ENCODE results near the gene TNFRSF21. TPM values are rescaled to one million over a fixed set of nuclear protein-coding genes. Genes with fewer than 3 reads are reported as not detected.

TNFRSF21 gene
- total RNA-seq, 1 experiment from 2014 or later, result 172 TPM

DNA sequence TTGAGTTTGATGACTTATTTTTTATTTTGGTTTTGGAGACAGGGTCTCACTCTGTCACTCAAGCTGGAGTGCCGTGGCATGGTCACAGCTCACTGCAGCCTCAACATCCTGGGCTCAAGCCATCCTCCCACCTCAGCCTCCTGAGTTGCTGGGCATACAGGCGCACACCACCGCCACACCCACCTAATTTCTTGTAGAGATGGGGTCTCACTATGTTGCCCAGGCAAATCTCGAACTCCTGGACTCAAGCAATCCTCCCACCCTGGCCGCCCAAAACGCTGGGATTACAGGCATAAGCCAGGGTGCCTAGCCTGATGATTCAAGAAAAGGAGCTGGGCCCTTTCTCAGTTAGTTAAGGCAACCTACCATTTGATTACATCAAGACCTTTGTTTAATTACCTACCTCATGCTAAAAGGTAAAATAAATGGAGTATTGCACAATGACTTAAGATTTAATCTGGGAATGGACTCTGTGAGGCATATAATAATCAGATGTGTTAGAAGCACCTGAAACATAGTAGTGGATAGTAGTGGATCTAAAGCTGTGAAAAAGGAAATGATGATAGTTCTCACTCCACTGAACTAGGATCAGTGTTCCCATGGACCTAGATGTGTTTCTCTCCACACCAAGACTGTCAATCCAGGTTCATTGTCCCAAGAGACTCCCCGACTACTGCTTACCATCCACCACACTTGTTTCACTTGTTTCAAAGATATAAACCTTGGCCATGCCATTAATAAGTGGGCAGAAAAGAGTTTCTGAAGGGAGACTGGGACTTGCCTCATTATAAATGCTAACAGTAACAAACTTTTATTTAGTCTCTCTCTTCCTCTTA lies 2.1 kb downstream of the TNFRSF21 start:
- H3K4me3 ChIP-seq, result peak overlapping the region; percentile 91
- ChIA-PET CTCF (interaction anchor here (0.5 kb wide), 1 partner anchor 271 kb away, joined by 3 read pairs; no protein-coding TSS in a partner anchor), POLR2A (ENCODE audit: unreplicated experiment) (interaction anchor here (0.6 to 0.9 kb wide), 7 partner anchors 201 to 272 kb away, joined by 3 to 11 read pairs (median 4); no protein-coding TSS in a partner anchor)
- H3K79me2 ChIP-seq (ENCODE audit: low read depth), result peaks cover 80% of the 10 kb centered on the region
- H4K20me1 ChIP-seq (ENCODE audit: insufficient read depth), result peaks cover 62% of the 10 kb centered on the region
- no peak overlapping the region for H2AFZ ChIP-seq
- H3K9me3 ChIP-seq (ENCODE audit: insufficient read depth, low read depth), result peaks cover 7% of the 10 kb centered on the region; the same call in 1 of the 2 replicates
- H3F3A ChIP-seq (ENCODE audit: insufficient read depth, low read depth), result peaks cover 36% of the 10 kb centered on the region
- H3K27ac ChIP-seq, result peak overlapping the region; percentile 90
- peaks cover 61% of the 10 kb centered on the region for H3K36me3 ChIP-seq (ENCODE audit: low read depth)
- no peaks in the 10 kb centered on the region for H3K27me3 ChIP-seq (ENCODE audit: insufficient read depth, low read depth)
- no peak for DNase-seq
- peak overlapping the region; percentile 100 for H3K4me2 ChIP-seq
- H3K4me1 ChIP-seq (replicated peaks; ENCODE audit: insufficient read depth), result peaks cover 52% of the 10 kb centered on the region
- no TSS peak for BruUV-seq (replicated peaks)
- no peaks in the 10 kb centered on the region for H3K9me2 ChIP-seq (ENCODE audit: insufficient read depth)
- intact Hi-C loops (cut with micrococcal nuclease; ENCODE audit: unreplicated experiment), result loop anchor here (2.0 to 10.0 kb wide), 3 partner anchors 65 to 893 kb away; no protein-coding TSS in a partner anchor
- no peak for TF ChIP-seq EZH2 (IDR thresholded peaks at IDR 0.05; ENCODE audit: low read depth)
- TF ChIP-seq, protein P1, sequence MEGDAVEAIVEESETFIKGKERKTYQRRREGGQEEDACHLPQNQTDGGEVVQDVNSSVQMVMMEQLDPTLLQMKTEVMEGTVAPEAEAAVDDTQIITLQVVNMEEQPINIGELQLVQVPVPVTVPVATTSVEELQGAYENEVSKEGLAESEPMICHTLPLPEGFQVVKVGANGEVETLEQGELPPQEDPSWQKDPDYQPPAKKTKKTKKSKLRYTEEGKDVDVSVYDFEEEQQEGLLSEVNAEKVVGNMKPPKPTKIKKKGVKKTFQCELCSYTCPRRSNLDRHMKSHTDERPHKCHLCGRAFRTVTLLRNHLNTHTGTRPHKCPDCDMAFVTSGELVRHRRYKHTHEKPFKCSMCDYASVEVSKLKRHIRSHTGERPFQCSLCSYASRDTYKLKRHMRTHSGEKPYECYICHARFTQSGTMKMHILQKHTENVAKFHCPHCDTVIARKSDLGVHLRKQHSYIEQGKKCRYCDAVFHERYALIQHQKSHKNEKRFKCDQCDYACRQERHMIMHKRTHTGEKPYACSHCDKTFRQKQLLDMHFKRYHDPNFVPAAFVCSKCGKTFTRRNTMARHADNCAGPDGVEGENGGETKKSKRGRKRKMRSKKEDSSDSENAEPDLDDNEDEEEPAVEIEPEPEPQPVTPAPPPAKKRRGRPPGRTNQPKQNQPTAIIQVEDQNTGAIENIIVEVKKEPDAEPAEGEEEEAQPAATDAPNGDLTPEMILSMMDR (conservative IDR thresholded peaks at IDR 0.05), result no peak

DNA sequence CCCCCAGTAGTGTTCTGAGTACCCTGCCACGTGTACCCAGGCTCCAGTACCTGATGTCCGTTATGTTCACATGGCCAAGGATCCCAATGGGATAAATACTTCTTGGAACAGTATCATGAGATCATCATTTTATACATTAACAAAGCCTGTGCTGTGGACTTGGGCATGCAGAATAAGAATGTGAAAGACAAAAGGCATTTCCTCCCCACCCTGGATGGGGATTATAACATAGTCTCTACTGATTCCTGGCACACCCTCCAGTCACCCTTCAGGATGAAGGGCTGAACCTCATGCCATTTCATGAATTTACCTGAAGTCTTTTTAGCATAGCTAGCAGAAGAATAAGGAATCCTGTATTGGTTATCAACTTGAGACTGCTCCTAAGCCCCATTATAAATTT lies 2.8 kb downstream of the TNFRSF21 start:
- Histone ChIP-seq H3K9me3 (ENCODE audit: insufficient read depth, low read depth) (peaks cover 5% of the 10 kb centered on the region; the same call in 1 of the 2 replicates), H3K4me1 (replicated peaks; ENCODE audit: insufficient read depth) (peaks cover 58% of the 10 kb centered on the region), H4K20me1 (ENCODE audit: insufficient read depth) (peaks cover 69% of the 10 kb centered on the region), H3K4me2 (peak overlapping the region; percentile 100), H3K36me3 (ENCODE audit: low read depth) (peaks cover 67% of the 10 kb centered on the region), H3K79me2 (ENCODE audit: low read depth) (peaks cover 87% of the 10 kb centered on the region), H2AFZ (no peak overlapping the region), H3F3A (ENCODE audit: insufficient read depth, low read depth) (peaks cover 41% of the 10 kb centered on the region), H3K27me3 (ENCODE audit: insufficient read depth, low read depth) (no peaks in the 10 kb centered on the region), H3K9me2 (ENCODE audit: insufficient read depth) (no peaks in the 10 kb centered on the region), H3K27ac (peak overlapping the region; percentile 90), H3K4me3 (peak overlapping the region; percentile 91)
- POLR2A ChIA-PET (ENCODE audit: unreplicated experiment), result interaction anchor here (0.9 kb wide), 1 partner anchor 259 kb away, joined by 11 read pairs; no protein-coding TSS in a partner anchor
- DNase-seq, result no peak
- intact Hi-C loops (cut with micrococcal nuclease; ENCODE audit: unreplicated experiment), result loop anchor here (5.0 to 10.0 kb wide), 2 partner anchors 65 to 892 kb away; no protein-coding TSS in a partner anchor
- TF ChIP-seq EZH2 (IDR thresholded peaks at IDR 0.05; ENCODE audit: low read depth), result no peak
- TF ChIP-seq, protein P1 (conservative IDR thresholded peaks at IDR 0.05), result no peak
- no TSS peak for BruUV-seq (replicated peaks)
- CTCF ChIA-PET, result no interaction called here

DNA sequence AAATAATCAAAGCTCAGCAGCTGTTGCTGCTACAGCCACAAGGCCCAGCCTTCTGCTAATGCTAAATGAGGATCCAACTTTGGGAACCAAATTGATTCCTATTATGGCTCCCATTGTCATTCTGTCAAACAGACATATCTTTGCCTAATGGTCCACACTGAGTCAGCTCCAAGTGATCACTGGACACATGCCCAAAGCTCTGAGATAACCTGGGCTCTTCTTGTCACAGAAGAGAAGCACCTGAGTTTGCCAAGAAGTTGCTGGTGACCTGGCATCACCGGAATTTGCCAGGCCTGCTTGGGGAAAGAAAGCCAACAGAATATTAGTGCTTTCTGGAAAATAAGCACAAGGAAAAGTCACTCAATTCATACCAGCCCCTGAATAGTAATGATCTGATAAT lies 5.8 kb downstream of the TNFRSF21 start:
- Histone ChIP-seq H2AFZ (no peak overlapping the region), H3K4me1 (replicated peaks; ENCODE audit: insufficient read depth) (peaks cover 79% of the 10 kb centered on the region), H3K9me3 (ENCODE audit: insufficient read depth, low read depth) (0 out of 2 replicates have a peak, but pooled peaks cover 3% of the 10 kb centered on the region), H3K4me2 (peak overlapping the region; percentile 100), H3F3A (ENCODE audit: insufficient read depth, low read depth) (peaks cover 66% of the 10 kb centered on the region), H3K4me3 (peak overlapping the region; percentile 91; the same call in 1 of the 2 replicates), H4K20me1 (ENCODE audit: insufficient read depth) (peaks cover 98% of the 10 kb centered on the region), H3K36me3 (ENCODE audit: low read depth) (peaks cover 72% of the 10 kb centered on the region), H3K27me3 (ENCODE audit: insufficient read depth, low read depth) (no peaks in the 10 kb centered on the region), H3K9me2 (ENCODE audit: insufficient read depth) (no peaks in the 10 kb centered on the region), H3K79me2 (ENCODE audit: low read depth) (peaks cover 100% of the 10 kb centered on the region), H3K27ac (peak overlapping the region; percentile 90; the same call in 1 of the 2 replicates)
- ChIA-PET POLR2A (ENCODE audit: unreplicated experiment) (interaction anchor here (0.6 kb wide), 1 partner anchor 175 kb away, joined by 4 read pairs; no protein-coding TSS in a partner anchor), CTCF (no interaction called here)
- BruUV-seq (replicated peaks), result no TSS peak
- no peak for DNase-seq
- TF ChIP-seq, protein P1 (conservative IDR thresholded peaks at IDR 0.05), result no peak
- no peak for TF ChIP-seq EZH2 (IDR thresholded peaks at IDR 0.05; ENCODE audit: low read depth)
- intact Hi-C loops (cut with micrococcal nuclease; ENCODE audit: unreplicated experiment), result loop anchor here (10.0 kb wide), 1 partner anchor 889 kb away; no protein-coding TSS in a partner anchor
